ENCODE data around the gene OTOG. TPM values are rescaled to one million over a fixed set of nuclear protein-coding genes. Genes with fewer than 3 reads are reported as not detected.

OTOG gene
- total RNA-seq, 1 donor from 2014 or later, result 42.1 TPM

DNA sequence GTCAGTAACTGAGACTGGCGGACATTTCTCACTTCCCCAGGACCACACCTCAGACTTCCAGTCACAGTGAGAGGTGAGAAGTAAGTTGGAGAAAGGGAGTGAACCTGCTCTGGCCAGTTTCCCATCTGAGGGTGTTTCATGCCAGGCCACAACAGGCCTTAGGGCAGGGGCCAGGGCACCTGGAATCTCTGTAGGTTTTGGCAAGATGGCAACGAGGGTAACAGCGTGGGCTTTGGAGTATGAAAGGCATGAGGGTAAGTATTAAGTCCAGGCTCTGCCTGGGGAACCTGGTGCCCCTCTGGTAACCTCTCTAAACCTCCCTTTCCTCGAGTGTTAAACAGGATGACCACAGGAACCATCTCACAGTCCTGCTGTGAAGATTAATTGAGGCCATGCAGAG, 41.9 kb upstream of the OTOG start:
- peaks cover 5% of the 10 kb centered on the region for H3K27me3 Mint-ChIP-seq (ENCODE audit: insufficient read depth, low read depth)
- Histone ChIP-seq H3F3A (ENCODE audit: low read depth) (no peaks in the 10 kb centered on the region), H4K20me1 (ENCODE audit: low read depth) (no peaks in the 10 kb centered on the region), H3K4me2 (no peak overlapping the region), H3K36me3 (no peaks in the 10 kb centered on the region), H3K27ac (no peak overlapping the region), H3K27me3 (no peaks in the 10 kb centered on the region), H3K9ac (no peak overlapping the region), H3K79me2 (ENCODE audit: low read depth) (no peaks in the 10 kb centered on the region), H3K4me1 (no peaks in the 10 kb centered on the region), H2AFZ (replicated peaks) (no peak overlapping the region), H3K9me3 (ENCODE audit: low read depth) (no peaks in the 10 kb centered on the region), H3K4me3 (no peak overlapping the region)
- DNase-seq (ENCODE audit: low spot score), result no peak
- no peaks in the 10 kb centered on the region for H3K36me3 Mint-ChIP-seq
- TF ChIP-seq CTCF (IDR thresholded peaks at IDR 0.05) (no peak), EZH2 (IDR thresholded peaks at IDR 0.05) (no peak), EZH2phosphoT487 (IDR thresholded peaks at IDR 0.05) (no peak)
- no peaks in the 10 kb centered on the region for H3K9me3 Mint-ChIP-seq
- H3K4me1 Mint-ChIP-seq, result peaks cover 3% of the 10 kb centered on the region
- H3K4me3 Mint-ChIP-seq, result no peak overlapping the region
- no peak overlapping the region for H3K27ac Mint-ChIP-seq

DNA sequence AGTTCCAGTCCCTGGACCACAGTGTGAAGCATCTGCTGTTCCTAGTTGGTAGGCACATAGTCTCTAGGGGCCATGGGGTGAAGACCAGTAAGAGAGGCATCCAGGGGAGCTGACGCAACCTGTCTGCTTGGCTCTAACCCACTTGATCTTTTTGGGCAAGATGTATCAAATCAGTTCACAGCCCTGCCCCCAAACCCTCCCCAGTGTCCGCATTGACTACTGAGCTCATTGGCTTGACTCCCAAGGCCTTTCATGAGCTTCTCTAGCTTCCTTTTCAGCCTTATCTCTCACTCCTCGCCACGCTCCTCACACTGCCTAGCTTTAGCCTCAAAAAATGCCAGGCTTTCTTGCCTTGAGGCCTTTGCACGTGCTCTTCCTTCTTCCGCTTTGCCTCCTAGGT, 40.7 kb upstream of the OTOG start:
- H4K20me1 ChIP-seq (ENCODE audit: low read depth), result no peaks in the 10 kb centered on the region
- Mint-ChIP-seq H3K36me3 (no peaks in the 10 kb centered on the region), H3K4me1 (peaks cover 9% of the 10 kb centered on the region), H3K9me3 (no peaks in the 10 kb centered on the region), H3K4me3 (no peak overlapping the region), H3K27ac (no peak overlapping the region), H3K27me3 (ENCODE audit: insufficient read depth, low read depth) (peaks cover 4% of the 10 kb centered on the region)
- H2AFZ ChIP-seq (replicated peaks), result no peak overlapping the region
- H3K27me3 ChIP-seq, result no peaks in the 10 kb centered on the region
- H3K9me3 ChIP-seq (ENCODE audit: low read depth), result no peaks in the 10 kb centered on the region
- H3K4me1 ChIP-seq, result no peaks in the 10 kb centered on the region
- H3K4me2 ChIP-seq, result no peak overlapping the region
- no peak overlapping the region for H3K9ac ChIP-seq
- H3F3A ChIP-seq (ENCODE audit: low read depth), result no peaks in the 10 kb centered on the region
- TF ChIP-seq EZH2 (IDR thresholded peaks at IDR 0.05) (no peak), EZH2phosphoT487 (IDR thresholded peaks at IDR 0.05) (no peak), CTCF (IDR thresholded peaks at IDR 0.05) (no peak)
- DNase-seq (ENCODE audit: low spot score), result no peak
- H3K27ac ChIP-seq, result no peak overlapping the region
- no peaks in the 10 kb centered on the region for H3K36me3 ChIP-seq
- no peaks in the 10 kb centered on the region for H3K79me2 ChIP-seq (ENCODE audit: low read depth)
- no peak overlapping the region for H3K4me3 ChIP-seq

- H3K27ac Mint-ChIP-seq, result no peak overlapping the region
- Histone ChIP-seq H3K27me3 (no peaks in the 10 kb centered on the region), H3K36me3 (no peaks in the 10 kb centered on the region), H3K79me2 (ENCODE audit: low read depth) (no peaks in the 10 kb centered on the region), H3K4me3 (no peak overlapping the region), H3K4me2 (no peak overlapping the region), H3K4me1 (no peaks in the 10 kb centered on the region), H3K27ac (no peak overlapping the region), H3K9me3 (ENCODE audit: low read depth) (no peaks in the 10 kb centered on the region), H3F3A (ENCODE audit: low read depth) (no peaks in the 10 kb centered on the region), H4K20me1 (ENCODE audit: low read depth) (no peaks in the 10 kb centered on the region), H3K9ac (no peak overlapping the region), H2AFZ (replicated peaks) (no peak overlapping the region)
- TF ChIP-seq EZH2phosphoT487 (IDR thresholded peaks at IDR 0.05), result no peak
- TF ChIP-seq EZH2 (IDR thresholded peaks at IDR 0.05), result no peak
- no peak for TF ChIP-seq CTCF (IDR thresholded peaks at IDR 0.05)
- DNase-seq (ENCODE audit: low spot score), result no peak
- no peaks in the 10 kb centered on the region for H3K9me3 Mint-ChIP-seq
- peaks cover 9% of the 10 kb centered on the region for H3K4me1 Mint-ChIP-seq
- no peak overlapping the region for H3K4me3 Mint-ChIP-seq
- H3K27me3 Mint-ChIP-seq (ENCODE audit: insufficient read depth, low read depth), result peaks cover 4% of the 10 kb centered on the region
- no peaks in the 10 kb centered on the region for H3K36me3 Mint-ChIP-seq
Observed at GRCh38 chr11:17506942-17507341, 40.1 kb upstream of the OTOG start.

Data from neural progenitor cell (in vitro differentiated cells).